Measurements from ENCODE around the gene CDK18. TPM values are rescaled to one million over a fixed set of nuclear protein-coding genes. Genes with fewer than 3 reads are reported as not detected.
A peak's percentile ranks its signal among the peaks of the same experiment; 100 is the strongest.

CDK18 gene
- total and polyA plus RNA-seq, 2 of the 8 experiments (the other 6 are each of a cell fraction or from before 2014, with no cell fraction given), result 31.2 to 44.0 TPM

- H3K14ac ChIP-seq (ENCODE audit: insufficient read length), result no peak overlapping the region
- H2BK5ac ChIP-seq (ENCODE audit: low read depth, low read length), result no peak overlapping the region
- no peaks in the 10 kb centered on the region for H4K20me1 ChIP-seq (replicated peaks in 1 of 2; ENCODE audit: control insufficient read depth in 1 of 2, insufficient read depth in 2 of 2, low read length in 2 of 2)
- ChIA-PET POLR2A (ENCODE audit: partially characterized antibody) (interaction anchor here (4.9 kb wide), 1 partner anchor 12 kb away, joined by 27 read pairs; no protein-coding TSS in a partner anchor), CTCF (ENCODE audit: partially characterized antibody) (interaction anchor here (1.3 to 1.5 kb wide), 2 partner anchors 15 to 17 kb away, joined by 4 to 6 read pairs; no protein-coding TSS in a partner anchor)
- no peak overlapping the region for H2BK20ac ChIP-seq (ENCODE audit: low read length)
- no peak overlapping the region for H3K4me2 ChIP-seq (ENCODE audit: insufficient read depth in 1 of 2, low read depth in 2 of 2, low read length in 2 of 2)
- H3K9me3 ChIP-seq (ENCODE audit: insufficient read depth in 2 of 2, low read depth in 1 of 2, low read length in 1 of 2), result no peaks in the 10 kb centered on the region
- no peak overlapping the region for H2BK12ac ChIP-seq (ENCODE audit: low read depth, low read length)
- no peak overlapping the region for H4K91ac ChIP-seq (replicated peaks; ENCODE audit: insufficient read length, low read length)
- H3K23me2 ChIP-seq (ENCODE audit: low read depth, low read length), result 0 out of 2 replicates have a peak, but pooled peaks cover 4% of the 10 kb centered on the region
- H3K79me2 ChIP-seq (ENCODE audit: control insufficient read depth in 1 of 2, insufficient read depth in 2 of 2, low read length in 2 of 2), result no peaks in the 10 kb centered on the region
- DNase-seq (ENCODE audit: low read depth in 1 of 2, low spot score in 2 of 2) (peak in 1 of 2 experiments; percentile 11), FAIRE-seq (no peak)
- H2AK5ac ChIP-seq (ENCODE audit: low read depth, low read length), result no peak overlapping the region
- no peak overlapping the region for H2BK120ac ChIP-seq (replicated peaks; ENCODE audit: low read depth, low read length)
- no peak overlapping the region for H3K4ac ChIP-seq (replicated peaks; ENCODE audit: insufficient read length, low read depth, low read length)
- H4K8ac ChIP-seq (ENCODE audit: extremely low read depth, insufficient read depth, low read length), result no peak overlapping the region
- H2AFZ ChIP-seq (ENCODE audit: low read length), result no peak overlapping the region
- no peak overlapping the region for H3K9ac ChIP-seq (replicated peaks in 1 of 4; ENCODE audit: extremely low read depth in 1 of 4, low read depth in 3 of 4, low read length in 3 of 4)
- H2BK15ac ChIP-seq (ENCODE audit: low read length), result no peak overlapping the region
- no peak overlapping the region for H3K56ac ChIP-seq (replicated peaks; ENCODE audit: insufficient read length, low read depth, low read length)
- no peaks in the 10 kb centered on the region for H3K79me1 ChIP-seq (ENCODE audit: low read depth, low read length)
- no peak overlapping the region for H4K5ac ChIP-seq (ENCODE audit: insufficient read length, low read depth, low read length)
- no peaks in the 10 kb centered on the region for H3K36me3 ChIP-seq (ENCODE audit: control insufficient read depth in 2 of 4, insufficient read depth in 4 of 4, low read length in 3 of 4)
- WGBS, 2 experiments (ENCODE audit: extremely low coverage in 1 of 2, insufficient coverage in 1 of 2, insufficient read length in 1 of 2, insufficient replicate concordance in 2 of 2, low coverage in 1 of 2, low lambda C conversion rate in 2 of 2, missing lambda C conversion rate in 1 of 2), result 87% methylated on average over 1 of the region's 1 CpG; no CpG with 5 or more reads in 1 of the 2 experiments
- no peak overlapping the region for H3K27ac ChIP-seq (ENCODE audit: low read depth, low read length)
- no peak overlapping the region for H3K18ac ChIP-seq (ENCODE audit: extremely low read depth, low read length)
- no peak overlapping the region for H3K23ac ChIP-seq (ENCODE audit: insufficient read length)
- no peak overlapping the region for H3K4me3 ChIP-seq (ENCODE audit: extremely low read depth in 1 of 4, insufficient read depth in 2 of 4, low read depth in 3 of 4, low read length in 4 of 4)
- peaks cover 0 to 14% (median 7%) of the 10 kb centered on the region in 4 experiments; a peak in 5 of 7 replicates for H3K4me1 ChIP-seq (replicated peaks in 1 of 4; ENCODE audit: control insufficient read depth in 3 of 4, insufficient read depth in 4 of 4, low read length in 3 of 4)
- H3K27me3 ChIP-seq (replicated peaks in 1 of 4; ENCODE audit: control insufficient read depth in 3 of 4, extremely low read depth in 1 of 4, insufficient read depth in 3 of 4, low read length in 3 of 4), result peaks cover 0 to 21% (median 7%) of the 10 kb centered on the region in 4 experiments; a peak in 5 of 7 replicates
- TF ChIP-seq TEAD4 (IDR thresholded peaks at IDR 0.05; ENCODE audit: low read depth, low read length) (no peak), CBX5 (IDR thresholded peaks at IDR 0.05; ENCODE audit: low read depth, low read length) (no peak), GTF2F1 (IDR thresholded peaks at IDR 0.05; ENCODE audit: borderline replicate concordance, low read depth, low read length) (no peak), CBX8 (IDR thresholded peaks at IDR 0.05; ENCODE audit: borderline replicate concordance, low read depth, low read length) (no peak), RAD21 (IDR thresholded peaks at IDR 0.05 in 1 of 2, conservative IDR thresholded peaks at IDR 0.05 in 1 of 2; ENCODE audit: low read depth in 2 of 2, low read length in 2 of 2) (no peak), SP4 (IDR thresholded peaks at IDR 0.05; ENCODE audit: low read length) (no peak), SIRT6 (IDR thresholded peaks at IDR 0.05; ENCODE audit: low read length) (no peak), EP300 (IDR thresholded peaks at IDR 0.05; ENCODE audit: borderline replicate concordance in 1 of 2, low read depth in 2 of 2, low read length in 2 of 2) (no peak), MAFK (IDR thresholded peaks at IDR 0.05; ENCODE audit: low read depth, low read length) (no peak), CHD2 (IDR thresholded peaks at IDR 0.05; ENCODE audit: low read length) (no peak), ATF3 (IDR thresholded peaks at IDR 0.05; ENCODE audit: insufficient read depth, low read depth, low read length) (no peak), ATF2 (IDR thresholded peaks at IDR 0.05; ENCODE audit: low read length) (no peak)
Observed at GRCh38 chr1:205546541-205546940, 42.1 kb downstream of the CDK18 start.
